Mononuclear cell (primary cell): ENCODE results near the gene CACNA2D4. TPM values are rescaled to one million over a fixed set of nuclear protein-coding genes. Genes with fewer than 3 reads are reported as not detected.

Experiments used
- H3K27me3 ChIP-seq: 2 replicates; pipeline ENCODE4 v1.6.0; 2011; ENCODE audit warnings: low read length, control low read depth; ENCODE audit not compliant: insufficient read depth
- H3K4me1 ChIP-seq: 2 replicates; pipeline ENCODE4 v1.5.1; 2011; ENCODE audit warnings: mild to moderate bottlenecking, low read length, control low read depth; ENCODE audit not compliant: insufficient read depth
- H3K4me3 ChIP-seq: 2 replicates; pipeline ENCODE4 v1.5.1; 2011; ENCODE audit warnings: mild to moderate bottlenecking, low read length, moderate library complexity
- H3K9me3 ChIP-seq: 2 replicates; pipeline ENCODE4 v1.5.1; 2011; ENCODE audit warnings: low read depth, mild to moderate bottlenecking, control low read depth, low read length
- total RNA-seq: library from RNA; depleted of rRNA; stranded (reverse); fragments of >200 nt; gene quantifications from one replicate; pipeline ENCODE4 v1.2.3, GENCODE V29; 2012

CACNA2D4 gene
- total RNA-seq, 1 donor: 17.2 TPM

DNA sequence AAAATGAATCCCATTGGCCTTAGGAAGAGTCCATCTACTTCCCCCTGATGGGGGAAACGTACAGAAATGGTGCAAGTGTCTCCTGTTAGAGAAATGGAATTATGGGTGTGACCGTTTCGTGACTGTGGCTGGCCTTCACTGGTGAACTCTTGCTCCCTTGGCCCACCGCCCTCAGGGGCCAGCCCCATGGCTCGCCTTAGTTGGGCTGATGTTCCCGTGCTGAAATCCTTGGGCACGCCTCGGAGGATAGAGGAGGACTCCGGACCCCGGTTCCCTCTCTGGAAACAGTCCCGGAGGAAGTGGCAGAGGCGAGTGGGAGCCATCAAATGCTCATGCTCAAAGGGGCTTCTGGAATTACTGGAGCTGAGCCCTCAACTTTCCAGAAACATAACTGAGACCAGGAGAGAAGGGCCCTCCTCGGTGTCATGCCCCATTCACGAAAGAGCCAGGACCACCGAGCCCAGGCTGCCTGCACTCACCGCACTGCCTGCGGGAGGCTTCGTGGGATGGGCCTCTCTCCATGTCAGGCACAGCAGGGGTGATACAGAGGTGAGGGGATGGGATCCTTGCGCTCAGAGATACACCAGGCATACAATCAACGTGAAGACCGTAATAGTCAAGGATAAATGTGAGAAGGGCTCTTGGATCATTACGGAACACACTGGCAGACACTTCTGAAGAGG is 10.1 kb upstream of the CACNA2D4 start:
- Histone ChIP-seq H3K4me1 (peaks cover 46% of the 10 kb centered on the region), H3K27me3 (no peaks in the 10 kb centered on the region), H3K9me3 (no peaks in the 10 kb centered on the region), H3K4me3 (no peak overlapping the region)

- Histone ChIP-seq H3K4me1 (peaks cover 50% of the 10 kb centered on the region), H3K9me3 (no peaks in the 10 kb centered on the region), H3K4me3 (no peak overlapping the region), H3K27me3 (no peaks in the 10 kb centered on the region)
Measured at GRCh38 chr12:1927751-1928351, 9.4 kb upstream of the CACNA2D4 start.

DNA sequence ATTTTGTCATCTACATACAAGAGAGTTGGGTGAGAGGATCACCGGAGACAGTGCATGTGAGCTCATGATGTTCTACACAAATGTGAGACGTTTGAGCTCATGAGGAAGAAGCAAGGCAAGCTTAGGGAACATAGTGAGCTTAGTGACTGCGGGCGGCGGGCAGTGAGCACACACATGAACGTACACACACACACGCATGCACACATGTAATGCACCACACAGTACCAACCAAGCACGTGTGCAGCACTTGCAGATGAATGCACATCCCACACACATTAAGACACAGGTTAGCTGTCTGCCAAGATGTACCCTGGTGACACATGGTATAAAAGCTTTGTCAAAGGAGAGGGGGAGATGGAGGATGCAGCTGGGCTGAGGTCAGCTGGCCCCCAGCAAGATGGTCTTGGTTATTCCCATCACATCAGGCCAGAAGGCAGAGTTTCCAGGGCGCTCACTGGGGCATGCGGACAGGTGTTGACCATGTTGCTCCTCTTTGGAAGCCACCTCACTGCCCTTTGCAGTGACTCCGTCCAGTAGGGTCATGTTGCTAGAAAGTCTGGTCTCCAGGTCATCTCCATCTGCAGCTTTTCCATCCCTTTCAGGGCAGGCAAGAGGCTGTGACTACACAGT is 8.7 kb upstream of the CACNA2D4 start:
- H3K27me3 ChIP-seq: no peaks in the 10 kb centered on the region
- H3K4me1 ChIP-seq: peaks cover 45% of the 10 kb centered on the region
- H3K4me3 ChIP-seq: no peak overlapping the region

GRCh38 chr12:1926251-1926657 is 7.8 kb upstream of the CACNA2D4 start:
- no peaks in the 10 kb centered on the region for H3K9me3 ChIP-seq
- no peaks in the 10 kb centered on the region for H3K27me3 ChIP-seq
- H3K4me3 ChIP-seq: no peak overlapping the region
- H3K4me1 ChIP-seq: peaks cover 43% of the 10 kb centered on the region

More for the DNA sequence above, 8.7 kb upstream of the CACNA2D4 start:
- H3K9me3 ChIP-seq: no peaks in the 10 kb centered on the region

DNA sequence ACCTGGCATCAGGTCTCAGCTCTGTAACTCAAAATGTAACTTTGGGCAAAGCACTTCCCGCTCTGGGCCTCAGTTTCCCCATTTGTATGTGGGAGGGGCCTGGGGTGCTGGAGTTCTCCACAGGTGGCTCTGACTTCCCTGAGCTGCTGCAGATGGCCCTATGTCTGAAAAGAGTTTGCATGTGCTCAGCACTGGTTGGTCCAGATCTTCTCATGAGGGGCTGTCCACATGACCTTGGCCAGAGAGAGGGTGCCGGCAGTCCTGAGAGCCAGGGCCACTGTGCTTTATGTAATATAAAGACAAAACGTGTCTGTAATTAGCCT is 7.2 kb upstream of the CACNA2D4 start:
- Histone ChIP-seq H3K9me3 (no peaks in the 10 kb centered on the region), H3K27me3 (no peaks in the 10 kb centered on the region), H3K4me1 (peaks cover 46% of the 10 kb centered on the region), H3K4me3 (no peak overlapping the region)

GRCh38 chr12:1924996-1925683 is 6.7 kb upstream of the CACNA2D4 start:
- Histone ChIP-seq H3K9me3 (no peaks in the 10 kb centered on the region), H3K27me3 (no peaks in the 10 kb centered on the region), H3K4me1 (peaks cover 46% of the 10 kb centered on the region), H3K4me3 (no peak overlapping the region)

DNA sequence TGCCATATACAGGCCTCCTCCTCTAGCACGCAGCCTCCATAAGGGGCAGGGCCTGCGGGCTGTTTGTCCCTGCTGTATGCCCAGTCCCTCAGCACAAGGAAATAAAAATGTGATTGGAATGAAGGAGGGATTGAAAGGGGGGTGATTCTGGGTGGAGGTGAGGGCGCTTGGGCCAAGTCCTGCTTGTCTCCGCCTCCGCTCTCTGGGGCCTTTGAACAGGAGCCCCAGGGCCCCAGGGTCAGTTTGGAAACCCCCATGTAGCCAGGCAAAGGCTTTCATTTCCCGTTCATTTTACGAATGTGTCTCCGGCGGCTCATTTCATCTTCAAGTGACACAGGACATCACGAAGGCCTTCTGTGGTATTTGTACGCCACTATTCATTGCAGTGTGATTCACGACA is 4.5 kb upstream of the CACNA2D4 start:
- no peaks in the 10 kb centered on the region for H3K27me3 ChIP-seq
- H3K4me3 ChIP-seq: no peak overlapping the region
- no peaks in the 10 kb centered on the region for H3K9me3 ChIP-seq
- H3K4me1 ChIP-seq: peaks cover 47% of the 10 kb centered on the region

DNA sequence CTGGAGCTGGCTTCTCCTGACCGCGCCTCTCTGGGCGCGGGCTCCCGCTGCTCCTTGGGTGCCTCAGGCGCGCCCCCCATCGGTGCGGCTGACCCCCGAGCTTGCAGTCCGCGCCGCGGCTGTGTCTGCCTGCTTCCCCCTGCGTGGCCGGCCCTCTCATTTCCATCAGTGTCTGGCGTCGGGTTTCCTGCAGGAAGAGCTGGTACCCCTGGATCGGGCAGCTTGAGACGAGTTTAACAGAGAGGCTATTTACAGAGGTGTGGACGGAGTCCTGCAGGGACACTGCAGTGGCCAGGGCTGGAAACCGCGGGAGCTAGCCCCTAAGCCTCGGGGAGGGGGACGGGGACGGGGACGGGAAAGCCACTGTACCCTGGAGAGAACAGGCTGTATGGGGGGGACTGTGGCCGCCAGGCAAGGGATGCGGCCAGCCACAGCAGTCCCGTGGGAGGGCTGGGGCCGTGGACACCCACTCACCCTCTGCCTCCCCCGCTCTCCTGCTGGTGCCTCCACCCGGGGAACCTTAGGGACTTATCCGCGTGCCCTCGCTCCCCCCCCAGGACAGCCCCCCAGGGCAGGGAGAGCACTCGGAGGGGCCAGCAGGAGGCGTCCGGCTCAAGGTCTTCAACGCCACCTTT is 3.7 kb upstream of the CACNA2D4 start:
- H3K9me3 ChIP-seq: no peaks in the 10 kb centered on the region
- H3K4me3 ChIP-seq: no peak overlapping the region
- H3K4me1 ChIP-seq: peaks cover 51% of the 10 kb centered on the region
- no peaks in the 10 kb centered on the region for H3K27me3 ChIP-seq

GRCh38 chr12:1920971-1921370 is 2.5 kb upstream of the CACNA2D4 start:
- H3K9me3 ChIP-seq: no peaks in the 10 kb centered on the region
- no peaks in the 10 kb centered on the region for H3K27me3 ChIP-seq
- H3K4me3 ChIP-seq: no peak overlapping the region
- H3K4me1 ChIP-seq: peaks cover 60% of the 10 kb centered on the region

DNA sequence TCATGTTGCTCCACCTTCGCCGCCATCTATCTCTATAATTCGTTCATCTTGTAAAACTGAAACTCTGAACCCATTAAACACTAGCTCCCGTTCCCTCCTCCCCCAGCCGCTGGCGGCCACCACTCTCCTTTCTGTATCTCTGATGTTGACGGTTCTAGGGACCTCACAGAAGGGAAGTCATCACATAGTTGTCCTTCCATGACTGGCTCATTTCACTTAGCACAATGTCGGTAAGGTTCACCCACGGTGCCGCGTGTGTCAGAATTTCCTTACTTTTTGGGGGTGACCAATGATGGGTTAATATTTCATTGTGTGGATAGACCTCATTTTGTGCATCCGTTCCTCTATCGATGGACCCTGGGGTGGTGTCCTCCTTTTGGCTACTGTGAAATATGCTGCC is 2.0 kb upstream of the CACNA2D4 start:
- no peaks in the 10 kb centered on the region for H3K9me3 ChIP-seq
- peaks cover 62% of the 10 kb centered on the region for H3K4me1 ChIP-seq
- no peak overlapping the region for H3K4me3 ChIP-seq
- no peaks in the 10 kb centered on the region for H3K27me3 ChIP-seq

- Histone ChIP-seq H3K4me1 (peaks cover 59% of the 10 kb centered on the region), H3K27me3 (no peaks in the 10 kb centered on the region), H3K4me3 (no peak overlapping the region), H3K9me3 (no peaks in the 10 kb centered on the region)
Measured at GRCh38 chr12:1919763-1920162, 1.3 kb upstream of the CACNA2D4 start.

DNA sequence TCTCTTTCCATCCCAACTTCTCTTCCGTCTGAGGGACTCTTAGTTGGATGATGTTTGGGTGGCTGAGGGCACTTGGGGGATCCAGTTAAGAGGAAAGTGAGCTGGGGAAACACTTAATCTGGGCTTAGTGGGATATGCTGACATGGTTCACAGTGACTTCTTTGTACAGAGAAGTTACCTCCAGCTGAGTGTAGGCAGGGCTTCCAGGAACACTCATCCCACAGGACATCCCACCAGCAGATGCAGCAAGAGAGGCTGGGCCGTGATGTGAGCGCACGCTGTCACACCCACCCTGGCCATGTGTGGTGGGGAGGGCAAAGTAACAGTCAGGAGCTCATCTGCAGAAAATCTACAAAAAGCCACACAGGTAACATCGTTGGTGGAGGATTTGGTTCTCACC is 832 bp upstream of the CACNA2D4 start:
- H3K4me1 ChIP-seq: peaks cover 55% of the 10 kb centered on the region
- no peaks in the 10 kb centered on the region for H3K9me3 ChIP-seq
- H3K4me3 ChIP-seq: no peak overlapping the region

GRCh38 chr12:1918884-1919236 is 408 bp upstream of the CACNA2D4 start:
- no peaks in the 10 kb centered on the region for H3K9me3 ChIP-seq
- peak overlapping the region; percentile 60 for H3K4me3 ChIP-seq
- H3K4me1 ChIP-seq: peaks cover 52% of the 10 kb centered on the region
- no peaks in the 10 kb centered on the region for H3K27me3 ChIP-seq

More for the DNA sequence above, 832 bp upstream of the CACNA2D4 start:
- no peaks in the 10 kb centered on the region for H3K27me3 ChIP-seq

DNA sequence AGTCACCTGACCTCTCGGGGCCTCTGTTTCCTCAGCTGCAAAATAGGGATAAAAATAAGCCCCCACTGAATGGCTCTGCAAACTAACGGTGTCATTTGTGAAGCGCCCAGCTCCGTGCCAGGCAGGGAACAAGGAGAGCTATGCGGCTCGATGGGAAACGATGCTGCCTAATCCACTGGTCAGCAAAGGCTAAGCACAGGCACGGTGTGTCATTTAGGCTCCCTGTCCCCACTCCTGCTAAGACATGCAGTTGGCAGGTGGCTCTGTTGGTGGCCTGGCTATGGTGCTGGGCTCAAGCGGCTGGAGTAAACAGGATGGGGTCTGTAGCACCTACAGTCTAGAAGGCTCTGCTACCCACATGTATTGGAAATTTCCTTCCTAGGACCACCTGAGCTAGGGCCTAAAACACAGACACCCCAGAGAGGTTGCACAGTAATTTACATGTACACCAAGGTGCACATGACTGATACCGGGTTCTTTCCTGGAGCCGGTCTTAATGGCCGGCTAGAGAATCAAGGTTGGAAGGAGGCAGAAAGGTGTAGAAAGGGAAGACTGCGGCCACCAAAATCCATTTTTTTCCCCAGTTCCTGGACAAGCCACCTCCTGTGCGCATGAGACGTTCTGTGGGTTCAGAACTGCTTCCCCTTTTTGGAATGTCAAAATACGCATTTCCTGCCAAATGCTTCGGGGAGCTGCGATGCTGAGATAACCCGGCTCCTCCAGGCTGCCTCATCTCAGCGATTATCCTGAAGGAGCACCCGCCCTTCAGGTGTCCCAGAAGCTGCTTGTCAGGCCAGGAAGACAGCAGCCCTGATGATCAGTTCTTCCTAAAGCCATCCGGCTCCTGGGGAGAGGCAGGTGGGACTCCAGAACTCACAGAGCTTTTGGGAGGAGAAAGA is 1.0 kb downstream of the CACNA2D4 start:
- Histone ChIP-seq H3K4me1 (peaks cover 46% of the 10 kb centered on the region), H3K27me3 (no peaks in the 10 kb centered on the region), H3K4me3 (peak overlapping the region; percentile 60), H3K9me3 (no peaks in the 10 kb centered on the region)
